HG03097 (cell line): ENCODE measurements around the gene DAPK3.

ENCODE experiments used
- ATAC-seq: cut with Tn5 transposase; IDR thresholded peaks from one replicate; pipeline ENCODE4 v1.9.1; 2021; ENCODE audit not compliant: unreplicated experiment, low FRiP score

DAPK3 gene

GRCh38 chr19:3932931-3933810 is 37.7 kb downstream of the DAPK3 start, which contains the start of gene NMRK2:
NMRK2 (plus strand) TSS chr19:3933069; CDS start chr19:3933672, 603 bp downstream.
- ATAC-seq = no peak

- ATAC-seq = no peak
These were observed 39.9 kb downstream of the DAPK3 start for GRCh38 chr19:3931041-3931440.

GRCh38 chr19:3923912-3924311 is 47.0 kb downstream of the DAPK3 start:
- no peak for ATAC-seq

GRCh38 chr19:3923096-3923758 is 47.7 kb downstream of the DAPK3 start:
- no peak for ATAC-seq

- no peak for ATAC-seq
These were observed 51.1 kb downstream of the DAPK3 start for GRCh38 chr19:3919793-3920192.

- no peak for ATAC-seq
These were observed 54.9 kb downstream of the DAPK3 start for GRCh38 chr19:3916033-3916432.

- ATAC-seq = no peak
These were observed 56.7 kb downstream of the DAPK3 start for GRCh38 chr19:3914199-3914598.

GRCh38 chr19:3910105-3910504 is 60.8 kb downstream of the DAPK3 start:
- ATAC-seq = no peak
